ENCODE data around the gene GIPC1. TPM values are rescaled to one million over a fixed set of nuclear protein-coding genes. Genes with fewer than 3 reads are reported as not detected.

The GIPC1 gene
- total and polyA plus RNA-seq, 8 donors = 73.3 to 662 (median 122) TPM

- Histone ChIP-seq H3K4me3 (no peak overlapping the region), H3K4me1 (peaks cover 13 to 30% (median 24%) of the 10 kb centered on the region in 4 donors), H3K36me3 (peaks cover 73 to 80% (median 79%) of the 10 kb centered on the region in 4 donors), H3K27me3 (no peaks in the 10 kb centered on the region), H3K9me3 (no peaks in the 10 kb centered on the region), H3K27ac (no peak overlapping the region)
- DNase-seq = no peak
- TF ChIP-seq CTCF (IDR thresholded peaks at IDR 0.05) (no peak), POLR2A (IDR thresholded peaks at IDR 0.05) (no peak), EP300 (IDR thresholded peaks at IDR 0.05) (no peak), POLR2AphosphoS5 (IDR thresholded peaks at IDR 0.05) (no peak)
- intact Hi-C loops (cut with DNase I; ENCODE audit: low total_unique reads) = no loop called here
- WGBS, 5 donors = 87 to 96% (median 93%) methylated on average over 14 of the region's 14 CpGs
These were observed 52.2 kb downstream of the GIPC1 start for GRCh38 chr19:14443632-14444216.

GRCh38 chr19:14442891-14443631, 52.9 kb downstream of the GIPC1 start:
- Histone ChIP-seq H3K4me1 (peaks cover 16 to 37% (median 28%) of the 10 kb centered on the region in 4 donors), H3K9me3 (no peaks in the 10 kb centered on the region), H3K27ac (no peak overlapping the region), H3K27me3 (no peaks in the 10 kb centered on the region), H3K4me3 (no peak overlapping the region), H3K36me3 (peaks cover 67 to 74% (median 73%) of the 10 kb centered on the region in 4 donors)
- DNase-seq = no peak
- no peak for TF ChIP-seq CTCF (IDR thresholded peaks at IDR 0.05)
- no peak for TF ChIP-seq POLR2AphosphoS5 (IDR thresholded peaks at IDR 0.05)
- no peak for TF ChIP-seq EP300 (IDR thresholded peaks at IDR 0.05)
- no peak for TF ChIP-seq POLR2A (IDR thresholded peaks at IDR 0.05)
- intact Hi-C loops (cut with DNase I; ENCODE audit: low total_unique reads) = no loop called here
- WGBS, 5 donors = 90 to 97% (median 96%) methylated on average over 14 to 16 of the region's 16 CpGs

GRCh38 chr19:14441041-14441938, 54.6 kb downstream of the GIPC1 start:
- intact Hi-C loops (cut with DNase I; ENCODE audit: low total_unique reads) = no loop called here
- no peaks in the 10 kb centered on the region for H3K9me3 ChIP-seq
- peaks cover 49 to 66% (median 59%) of the 10 kb centered on the region in 4 donors for H3K36me3 ChIP-seq
- H3K27ac ChIP-seq = peak overlapping the region in 2 of 5 donors; percentile 60 to 81
- TF ChIP-seq EP300 (IDR thresholded peaks at IDR 0.05) (no peak), POLR2A (IDR thresholded peaks at IDR 0.05) (no peak), POLR2AphosphoS5 (IDR thresholded peaks at IDR 0.05) (no peak), CTCF (IDR thresholded peaks at IDR 0.05) (no peak)
- DNase-seq = no peak
- H3K27me3 ChIP-seq = no peaks in the 10 kb centered on the region
- H3K4me1 ChIP-seq = peaks cover 16 to 46% (median 31%) of the 10 kb centered on the region in 4 donors
- peak overlapping the region in 1 of 4 donors; percentile 42 for H3K4me3 ChIP-seq
- 82 to 91% (median 89%) methylated on average over 21 to 34 of the region's 34 CpGs for WGBS, 5 donors

- no peaks in the 10 kb centered on the region for H3K27me3 ChIP-seq
- peak overlapping the region; percentile 25 to 42 (median 33) for H3K4me3 ChIP-seq
- peaks cover 19 to 57% (median 36%) of the 10 kb centered on the region in 4 donors for H3K4me1 ChIP-seq
- peak overlapping the region; percentile 13 to 81 (median 60) for H3K27ac ChIP-seq
- intact Hi-C loops (cut with DNase I; ENCODE audit: low total_unique reads) = no loop called here
- WGBS, 5 donors = 28 to 50% (median 31%) methylated on average over 9 of the region's 9 CpGs
- TF ChIP-seq EP300 (IDR thresholded peaks at IDR 0.05) = no peak
- peak in 2 of 3 donors; percentile 17 to 35 for TF ChIP-seq POLR2AphosphoS5 (IDR thresholded peaks at IDR 0.05)
- no peak for TF ChIP-seq CTCF (IDR thresholded peaks at IDR 0.05)
- no peaks in the 10 kb centered on the region for H3K9me3 ChIP-seq
- H3K36me3 ChIP-seq = peaks cover 39 to 62% (median 47%) of the 10 kb centered on the region in 4 donors
- peak; percentile 72 to 83 for DNase-seq
These were observed 55.9 kb downstream of the GIPC1 start for GRCh38 chr19:14440049-14440448.

Data from stomach (tissue), 9 donors.